NK-92 (cell line): ENCODE results near the gene RIPPLY2.
"Not testable (repeated sequence)": the region's sequence is repeated elsewhere in the genome, so short reads cannot be mapped to it uniquely, and the experiment has no call there.

Source experiments
- DNase-seq: peaks from one replicate; lab custom pipeline; 2025; ENCODE audit not compliant: unreplicated experiment; lab: John Stamatoyannopoulos, UW

Gene RIPPLY2, protein sequence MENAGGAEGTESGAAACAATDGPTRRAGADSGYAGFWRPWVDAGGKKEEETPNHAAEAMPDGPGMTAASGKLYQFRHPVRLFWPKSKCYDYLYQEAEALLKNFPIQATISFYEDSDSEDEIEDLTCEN

DNA sequence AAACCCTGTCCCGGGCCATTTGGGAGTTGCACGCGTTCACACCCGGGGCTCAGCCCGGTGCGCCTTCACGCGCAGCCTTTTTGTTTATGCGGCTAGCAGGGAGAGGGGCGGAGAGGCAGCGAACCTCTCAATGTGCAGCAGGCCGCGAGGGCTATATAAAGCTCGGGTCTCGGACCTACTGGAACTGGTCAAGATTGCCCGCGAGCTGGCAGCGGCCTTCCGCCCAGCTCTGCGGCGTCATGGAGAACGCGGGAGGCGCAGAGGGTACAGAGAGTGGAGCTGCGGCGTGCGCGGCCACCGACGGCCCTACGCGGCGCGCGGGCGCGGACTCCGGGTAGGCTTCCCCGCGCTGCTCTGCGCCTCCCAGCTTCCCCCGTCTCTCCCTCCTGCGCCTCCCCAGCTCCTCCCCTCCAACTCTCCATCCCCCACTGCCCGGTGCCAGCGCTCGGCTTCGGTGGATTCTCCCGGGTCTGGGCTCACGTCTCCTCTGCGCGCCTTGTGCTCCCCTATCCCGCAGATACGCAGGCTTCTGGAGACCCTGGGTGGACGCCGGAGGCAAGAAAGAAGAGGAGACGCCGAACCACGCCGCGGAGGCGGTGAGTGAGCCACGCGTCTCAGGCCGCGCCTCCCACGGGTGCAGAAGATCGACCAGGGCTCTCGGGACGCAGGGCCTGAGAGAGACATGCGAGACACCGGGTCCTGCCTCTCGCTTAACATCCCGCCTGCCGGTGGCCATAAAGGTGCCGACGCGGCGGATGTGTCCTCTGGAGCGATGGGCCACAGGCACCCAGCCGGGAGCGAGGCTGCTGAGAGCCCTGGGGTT, at the start of gene RIPPLY2:
TSS of gene RIPPLY2 (plus strand) at position 183 of the 823 bp plus-strand sequence. CDS start at position 240, 57 bp downstream.
- DNase-seq = no peak

DNA sequence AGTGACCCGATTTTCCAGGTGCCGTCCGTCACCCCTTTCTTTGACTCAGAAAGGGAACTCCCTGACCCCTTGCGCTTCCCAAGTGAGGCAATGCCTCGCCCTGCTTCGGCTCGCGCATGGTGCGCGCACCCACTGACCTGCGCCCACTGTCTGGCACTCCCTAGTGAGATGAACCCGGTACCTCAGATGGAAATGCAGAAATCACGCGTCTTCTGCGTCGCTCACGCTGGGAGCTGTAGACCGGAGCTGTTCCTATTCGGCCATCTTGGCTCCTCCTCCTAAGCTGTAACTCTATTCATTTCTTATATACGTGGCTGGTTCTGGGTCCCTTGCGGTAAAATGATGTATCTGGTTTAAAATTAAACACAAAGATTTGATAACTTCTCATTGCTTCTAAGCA, 49.7 kb upstream of the RIPPLY2 start:
- not testable (repeated sequence) for DNase-seq

DNA sequence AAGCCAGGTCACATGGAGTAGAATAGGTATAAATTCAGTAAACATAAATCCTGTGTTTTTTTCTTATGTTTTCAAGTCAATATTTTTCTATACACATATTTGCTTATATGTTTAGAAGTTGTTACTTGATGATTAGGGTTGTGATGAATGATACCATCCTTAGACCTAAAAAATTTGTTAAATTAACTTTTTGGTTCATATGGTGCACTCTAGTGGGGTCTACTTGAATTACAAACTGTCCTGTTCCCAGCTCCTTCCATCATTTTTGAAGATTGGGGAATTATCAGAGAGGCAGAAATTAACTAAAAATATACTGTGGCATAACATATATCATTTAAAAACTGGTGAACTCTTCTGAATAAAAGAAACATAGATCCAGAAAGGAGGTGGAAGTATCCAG, 48.3 kb upstream of the RIPPLY2 start:
- DNase-seq = no peak

GRCh38 chr6:83808005-83808404, 45.2 kb upstream of the RIPPLY2 start:
- DNase-seq = no peak

GRCh38 chr6:83808926-83809325, 44.2 kb upstream of the RIPPLY2 start:
- DNase-seq = no peak

DNA sequence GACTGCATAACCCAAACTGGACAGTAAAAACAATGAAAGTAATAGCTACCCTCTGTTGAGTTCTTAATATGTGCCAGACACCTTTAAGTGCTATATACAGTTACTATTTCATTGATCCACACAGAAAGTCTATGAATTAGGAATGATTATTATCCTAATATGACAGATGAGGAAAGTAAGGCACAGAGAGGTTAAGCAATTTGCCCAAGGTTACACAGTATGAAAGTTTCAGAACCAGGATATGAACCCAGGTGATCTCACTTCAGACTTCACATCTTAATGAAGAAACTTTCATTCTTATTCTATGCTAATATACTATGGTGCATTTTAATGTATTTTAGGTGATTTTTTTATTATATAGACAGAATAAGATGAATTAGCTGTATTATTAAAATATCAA, 40.6 kb upstream of the RIPPLY2 start:
- no peak for DNase-seq

DNA sequence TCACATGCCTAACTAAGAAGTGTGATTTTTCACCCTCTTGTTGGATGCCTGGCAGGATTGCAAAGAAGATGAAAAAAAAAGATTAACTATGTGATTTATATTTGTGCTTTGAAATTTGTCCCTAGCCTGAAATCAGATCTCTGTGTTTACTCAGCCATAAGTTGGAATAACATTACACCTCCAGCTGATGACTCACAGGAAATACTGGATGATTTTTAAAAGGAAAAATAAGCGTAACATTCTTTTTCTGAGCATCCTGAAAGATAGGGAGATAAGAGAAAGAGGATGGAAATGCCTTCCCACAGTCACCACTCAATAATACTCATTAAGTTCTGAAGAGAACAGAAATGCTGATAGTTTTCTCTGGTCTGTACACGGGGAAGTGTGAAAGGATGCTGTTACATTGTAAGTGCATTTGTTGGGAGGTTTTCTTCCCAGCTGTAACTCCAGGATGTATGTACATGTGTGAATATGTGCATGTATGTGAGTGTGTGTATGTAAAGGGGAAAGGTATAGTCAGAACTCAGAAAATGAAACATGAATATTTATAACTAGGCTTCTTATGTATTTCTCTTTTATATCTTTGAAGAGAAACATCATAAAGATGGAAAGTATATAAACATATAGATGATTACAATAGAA, 37.4 kb upstream of the RIPPLY2 start:
- no peak for DNase-seq

- no peak for DNase-seq
Measured at GRCh38 chr6:83822629-83823169, 30.5 kb upstream of the RIPPLY2 start.

DNA sequence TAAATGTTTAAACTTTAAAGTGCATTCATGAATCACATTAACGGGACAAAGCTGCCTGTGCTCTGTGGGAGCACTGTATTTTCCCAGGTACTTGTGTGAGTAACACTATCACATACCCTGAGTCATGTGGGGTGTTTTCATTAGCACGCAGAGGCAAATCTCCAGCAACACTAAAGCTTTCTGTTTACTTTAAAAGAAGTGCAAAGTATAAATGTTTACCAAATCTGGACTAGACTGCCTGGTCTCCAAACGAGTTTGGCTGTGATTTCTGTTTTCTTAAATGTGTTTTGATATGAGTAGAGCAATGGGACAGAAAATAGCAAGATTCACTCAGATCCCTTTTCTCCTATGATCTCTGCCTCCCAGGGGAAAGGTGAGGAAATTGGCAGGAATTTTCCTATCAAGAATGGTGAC, 28.8 kb upstream of the RIPPLY2 start:
- DNase-seq = no peak

GRCh38 chr6:83824831-83825230, 28.3 kb upstream of the RIPPLY2 start:
- no peak for DNase-seq

- no peak for DNase-seq
Measured at GRCh38 chr6:83827050-83827449, 26.1 kb upstream of the RIPPLY2 start.

GRCh38 chr6:83838727-83839126, 14.4 kb upstream of the RIPPLY2 start:
- DNase-seq = no peak

DNA sequence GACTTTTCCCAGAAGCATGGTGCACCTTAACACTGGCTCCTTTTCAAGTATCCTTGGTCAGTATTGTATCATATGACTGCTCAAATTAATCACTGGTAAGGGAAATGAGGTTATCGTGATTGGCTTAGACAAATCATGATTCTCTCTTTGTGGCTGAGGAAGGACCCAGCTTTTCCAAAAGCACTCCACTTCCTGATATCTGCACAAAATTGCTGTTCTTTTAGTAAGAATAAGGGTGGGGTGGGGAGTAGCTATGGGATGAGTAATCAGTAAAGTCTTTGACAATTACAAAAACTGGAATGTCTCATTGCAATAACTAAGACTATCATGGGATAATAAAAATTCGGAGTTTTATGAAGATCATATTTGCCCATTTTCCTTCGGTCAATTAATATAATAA, 9.0 kb upstream of the RIPPLY2 start:
- DNase-seq = no peak

DNA sequence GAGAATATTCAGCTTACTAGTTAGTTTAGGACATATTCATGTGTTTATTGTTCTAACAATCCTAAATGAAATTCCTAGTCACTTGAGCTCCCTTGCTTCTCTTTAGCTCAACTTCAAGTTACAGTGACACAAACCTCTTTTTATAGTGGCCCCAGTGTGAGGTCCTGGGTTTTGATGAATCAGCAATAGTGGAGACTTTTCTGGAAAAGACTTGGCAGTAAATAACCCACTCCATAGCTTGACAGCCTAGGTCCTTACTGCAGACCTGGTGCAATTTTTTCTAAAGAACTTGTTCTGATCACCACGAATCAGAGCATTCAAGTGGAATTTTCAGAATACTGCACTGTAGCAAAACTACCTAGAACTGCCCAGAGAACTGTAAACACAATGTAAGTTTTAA, 6.9 kb upstream of the RIPPLY2 start:
- DNase-seq = no peak

DNA sequence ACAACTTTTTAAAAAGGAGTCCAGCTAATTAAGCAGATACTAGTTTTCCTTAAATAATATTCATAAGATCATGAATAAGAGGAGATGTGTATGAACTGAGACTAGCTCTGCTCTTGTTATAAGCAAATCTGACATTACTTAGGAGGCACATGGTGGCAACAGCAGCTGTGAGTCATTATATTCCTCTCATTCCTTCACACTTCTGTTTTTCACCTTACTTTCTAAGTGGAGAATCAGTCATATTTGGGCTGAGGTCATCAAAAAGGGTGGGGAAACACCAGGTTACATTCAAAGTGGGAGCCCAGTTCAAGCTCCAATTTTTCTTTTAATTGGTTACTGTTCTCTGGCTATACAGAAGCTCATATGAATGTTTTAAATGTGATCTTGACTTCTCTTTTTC, 6.0 kb upstream of the RIPPLY2 start:
- no peak for DNase-seq

DNA sequence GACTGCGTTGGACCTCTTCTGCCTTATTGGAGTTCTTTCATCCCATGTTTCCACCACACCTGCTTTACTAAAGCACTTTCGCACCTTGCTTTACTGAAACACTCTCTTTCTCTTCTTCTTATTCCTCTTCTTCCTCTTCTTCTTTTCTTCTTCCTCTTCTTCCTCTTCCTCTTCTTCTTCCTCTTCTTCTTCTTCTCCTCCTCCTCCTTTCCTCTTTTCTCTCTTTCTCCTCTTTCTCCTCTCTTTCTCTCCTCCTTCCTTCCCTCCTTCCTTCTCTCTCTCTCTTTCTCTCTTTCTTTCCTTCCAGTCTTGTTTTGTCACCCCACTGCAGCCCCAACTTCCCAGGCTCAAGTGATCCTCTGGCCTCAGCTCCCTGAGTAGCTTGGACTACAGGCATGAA, 4.0 kb upstream of the RIPPLY2 start:
- DNase-seq = no peak

GRCh38 chr6:83849610-83850009, 3.5 kb upstream of the RIPPLY2 start:
- no peak for DNase-seq

- no peak for DNase-seq
Measured at GRCh38 chr6:83852528-83853177, 507 bp upstream of the RIPPLY2 start.

DNA sequence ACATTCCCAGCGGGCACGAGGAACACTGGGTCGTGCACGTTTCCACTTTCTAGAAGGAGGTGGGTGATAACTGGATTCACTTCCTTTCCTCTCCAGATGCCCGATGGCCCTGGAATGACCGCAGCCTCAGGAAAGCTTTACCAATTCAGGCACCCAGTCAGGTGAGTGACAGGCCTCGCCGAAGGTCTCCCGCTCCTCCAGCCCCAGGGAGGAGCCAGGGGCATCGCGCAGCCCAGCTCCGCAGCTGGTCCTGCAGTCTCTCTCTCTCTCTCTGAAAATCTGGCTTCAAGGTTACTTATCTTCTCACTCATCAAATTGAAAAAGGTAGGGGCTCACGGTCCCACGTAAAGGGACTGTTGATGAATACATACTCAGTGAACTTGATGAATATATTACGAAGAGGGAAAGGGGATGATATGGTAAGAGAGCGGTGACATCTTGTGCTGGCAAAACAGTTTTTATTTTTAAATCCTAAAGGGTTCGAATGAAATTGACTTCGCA, 891 bp downstream of the RIPPLY2 start:
- no peak for DNase-seq

DNA sequence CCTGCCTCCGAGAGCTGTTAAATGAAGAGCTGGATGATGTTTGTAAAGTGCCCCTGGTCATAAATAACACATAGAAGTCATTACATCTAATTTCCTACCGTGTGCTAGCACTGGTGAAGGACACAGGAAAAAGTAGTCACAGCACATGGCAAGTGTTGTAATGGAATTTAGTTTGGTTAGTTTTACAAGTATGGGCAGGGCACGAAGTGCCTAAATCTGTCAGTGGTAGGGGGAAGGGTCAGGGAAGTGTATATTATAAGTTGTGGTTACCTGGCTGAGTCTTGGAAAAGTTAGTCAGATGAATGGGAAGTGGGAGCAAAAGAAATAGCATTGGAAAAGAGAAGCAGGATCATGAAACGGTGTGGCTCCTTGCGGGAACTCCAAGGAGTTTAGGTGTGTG, 1.6 kb downstream of the RIPPLY2 start:
- no peak for DNase-seq
